Brain microvascular endothelial cell (primary cell): ENCODE results near the gene PTPRM.

Experiments used
- DNase-seq: peaks from one replicate; pipeline ENCODE4 v3.0.0-alpha.2; 2020
- H3K27ac ChIP-seq: fragments of 250-450 bp; sonication (Bioruptor Pico); 2 replicates; pipeline ENCODE4 v1.5.1; 2020; ENCODE audit warnings: mild to moderate bottlenecking, moderate library complexity
- H3K27me3 ChIP-seq: fragments of 250-450 bp; sonication (Bioruptor Pico); replicated peaks from 2 replicates; pipeline ENCODE4 v1.5.1; 2020; ENCODE audit warnings: mild to moderate bottlenecking
- H3K36me3 ChIP-seq: fragments of 250-450 bp; sonication (Bioruptor Pico); replicated peaks from 2 replicates; pipeline ENCODE4 v1.5.1; 2020; ENCODE audit warnings: mild to moderate bottlenecking
- H3K4me3 ChIP-seq: 2 replicates; pipeline ENCODE4 v1.5.1; 2011; ENCODE audit warnings: low read depth, mild to moderate bottlenecking, control low read depth, low read length, moderate library complexity
- CTCF ChIP-seq: IDR thresholded peaks from 2 replicates; pipeline ENCODE4 v1.5.1; 2011; ENCODE audit warnings: low read depth, mild to moderate bottlenecking, moderate library complexity, low read length, control low read depth, inconsistent platforms; ENCODE audit errors: missing control alignments
- in situ Hi-C: cut with HindIII; loops from 2 replicates; pipeline ENCODE4 v1.10.0; 2017; ENCODE audit warnings: low sequenced_read_pairs, low pct_ligation_motif_present

PTPRM gene

GRCh38 chr18:7626175-7626921 lies 59.2 kb downstream of the PTPRM start:
- Histone ChIP-seq H3K4me3 (no peak overlapping the region), H3K27ac (no peak overlapping the region), H3K27me3 (no peaks in the 10 kb centered on the region), H3K36me3 (no peaks in the 10 kb centered on the region)
- no peak for DNase-seq
- TF ChIP-seq CTCF = no peak
- in situ Hi-C loops = no loop called here

GRCh38 chr18:7626922-7627440 lies 59.9 kb downstream of the PTPRM start:
- H3K27me3 ChIP-seq = no peaks in the 10 kb centered on the region
- no peak overlapping the region for H3K4me3 ChIP-seq
- DNase-seq = peak; percentile 51
- H3K27ac ChIP-seq = no peak overlapping the region
- H3K36me3 ChIP-seq = no peaks in the 10 kb centered on the region
- in situ Hi-C loops = no loop called here
- TF ChIP-seq CTCF = peak; percentile 65

GRCh38 chr18:7629416-7629815 lies 62.3 kb downstream of the PTPRM start:
- H3K36me3 ChIP-seq = no peaks in the 10 kb centered on the region
- no peak for TF ChIP-seq CTCF
- H3K27me3 ChIP-seq = no peaks in the 10 kb centered on the region
- DNase-seq = no peak
- H3K27ac ChIP-seq = no peak overlapping the region
- H3K4me3 ChIP-seq = no peak overlapping the region
- in situ Hi-C loops = no loop called here

GRCh38 chr18:7630731-7631442 lies 63.8 kb downstream of the PTPRM start:
- no peak for DNase-seq
- H3K36me3 ChIP-seq = no peaks in the 10 kb centered on the region
- no peak for TF ChIP-seq CTCF

GRCh38 chr18:7632152-7633098 lies 65.3 kb downstream of the PTPRM start:
- Histone ChIP-seq H3K36me3 (no peaks in the 10 kb centered on the region), H3K27me3 (no peaks in the 10 kb centered on the region), H3K27ac (no peak overlapping the region), H3K4me3 (no peak overlapping the region)
- no peak for TF ChIP-seq CTCF
- in situ Hi-C loops = no loop called here
- no peak for DNase-seq

More at GRCh38 chr18:7630731-7631442, 63.8 kb downstream of the PTPRM start:
- in situ Hi-C loops = no loop called here
- Histone ChIP-seq H3K27ac (no peak overlapping the region), H3K27me3 (no peaks in the 10 kb centered on the region), H3K4me3 (no peak overlapping the region)
